HepG2 (cell line): ENCODE data around the gene INPP5E. TPM values are rescaled to one million over a fixed set of nuclear protein-coding genes. Genes with fewer than 3 reads are reported as not detected.

Experiments used
- AKAP8 ChIP-seq: sonication (generic); formaldehyde crosslinking; IDR thresholded peaks from 2 replicates; pipeline ENCODE4 v1.5.1; 2020; ENCODE audit warnings: mild to moderate bottlenecking, missing genetic modification reagents
- CERS6 ChIP-seq: sonication (generic); formaldehyde crosslinking; IDR thresholded peaks from 2 replicates; pipeline ENCODE4 v1.5.0; 2020; ENCODE audit warnings: missing genetic modification reagents
- ELF3 ChIP-seq: IDR thresholded peaks from 2 replicates; pipeline ENCODE4 v1.6.1; 2016; ENCODE audit warnings: missing genetic modification reagents, missing compliant biosample characterization
- ERF ChIP-seq: IDR thresholded peaks from 2 replicates; pipeline ENCODE4 v1.6.1; 2018; ENCODE audit warnings: missing biosample characterization, missing genetic modification reagents
- EZH2 ChIP-seq: conservative IDR thresholded peaks from 2 replicates; pipeline ENCODE4 v1.6.1; 2012; ENCODE audit warnings: mild to moderate bottlenecking, low read depth, low read length, moderate library complexity
- KDM5A ChIP-seq: fragments of 200-600 bp; sonication (generic); IDR thresholded peaks from 2 replicates; pipeline ENCODE4 v1.7.0; 2018; ENCODE audit warnings: antibody characterized with exemption, mild to moderate bottlenecking, low read length, borderline replicate concordance
- NKX3-1 ChIP-seq: sonication (generic); formaldehyde crosslinking; IDR thresholded peaks from 2 replicates; pipeline ENCODE4 v1.5.0; 2020; ENCODE audit warnings: missing genetic modification reagents
- RARA ChIP-seq: IDR thresholded peaks from 2 replicates; pipeline ENCODE4 v1.6.1; 2016; ENCODE audit warnings: missing genetic modification reagents, missing compliant biosample characterization
- STAT5B ChIP-seq: sonication (generic); formaldehyde crosslinking; IDR thresholded peaks from 2 replicates; pipeline ENCODE4 v1.4.0; 2020; ENCODE audit warnings: missing genetic modification reagents
- TEAD2 ChIP-seq: sonication (generic); formaldehyde crosslinking; IDR thresholded peaks from 2 replicates; pipeline ENCODE4 v1.9.0; 2021; ENCODE audit warnings: missing genetic modification reagents
- TP53 ChIP-seq: sonication (generic); formaldehyde crosslinking; conservative IDR thresholded peaks from 2 replicates; pipeline ENCODE4 v1.4.0; 2020; ENCODE audit warnings: missing genetic modification reagents
- U2AF2 ChIP-seq: fragments of 200-400 bp; formaldehyde crosslinking; IDR thresholded peaks from 2 replicates; pipeline ENCODE4 v1.6.1; 2017; ENCODE audit warnings: low read depth, mild to moderate bottlenecking, low read length
- ZBTB20 ChIP-seq: sonication (generic); formaldehyde crosslinking; IDR thresholded peaks from 2 replicates; pipeline ENCODE4 v1.8.1; 2023; ENCODE audit warnings: missing genetic modification reagents, low read depth, mild to moderate bottlenecking, borderline replicate concordance
- ZFY ChIP-seq: sonication (generic); formaldehyde crosslinking; IDR thresholded peaks from 2 replicates; pipeline ENCODE4 v1.4.0; 2020; ENCODE audit warnings: missing genetic modification reagents
- ZKSCAN5 ChIP-seq: sonication (generic); formaldehyde crosslinking; IDR thresholded peaks from 2 replicates; pipeline ENCODE4 v1.5.1; 2020; ENCODE audit warnings: mild to moderate bottlenecking, missing genetic modification reagents
- ZNF333 ChIP-seq: sonication (generic); formaldehyde crosslinking; IDR thresholded peaks from 2 replicates; pipeline ENCODE4 v1.4.0; 2020; ENCODE audit warnings: mild to moderate bottlenecking, missing genetic modification reagents, borderline replicate concordance
- ZNF33A ChIP-seq: sonication (generic); formaldehyde crosslinking; IDR thresholded peaks from 2 replicates; pipeline ENCODE4 v1.5.1; 2020; ENCODE audit warnings: missing genetic modification reagents, mild to moderate bottlenecking, moderate library complexity, borderline replicate concordance
- ZNF792 ChIP-seq: IDR thresholded peaks from 2 replicates; pipeline ENCODE4 v1.6.1; 2016
- ZSCAN29 ChIP-seq: sonication (generic); formaldehyde crosslinking; conservative IDR thresholded peaks from 2 replicates; pipeline ENCODE4 v1.4.0; 2020; ENCODE audit warnings: mild to moderate bottlenecking, missing genetic modification reagents
- polyA plus RNA-seq, 8 experiments: library from polyadenylated mRNA; depleted of rRNA in 3 of 8; stranded (reverse) in 7 of 8; unstranded in 1 of 8; fragments of >200 nt; fragmentation: Illumina TruSeq in 4 of 8; extraction: Trizol in 4 of 8; gene quantifications; 2 replicates each; pipeline versions ENCODE4 v1.2.1 to v1.2.3, GENCODE V29; 2011 to 2016; ENCODE audit warnings: low read depth in 4 of 8, missing spikeins in 1 of 8, mixed read lengths in 1 of 8; ENCODE audit not compliant: insufficient read depth in 1 of 8
- total RNA-seq, 5 experiments: library from RNA; depleted of rRNA; stranded (reverse); fragments of >200 nt; fragmentation: Illumina TruSeq; extraction: Trizol; gene quantifications; 2 replicates each; pipeline ENCODE4 v1.2.3, GENCODE V29; 2016; ENCODE audit warnings: low read depth in 1 of 5
- TF ChIP-seq, protein P1 (sequence below), 2 experiments: sonication (generic) in 1 of 2; formaldehyde crosslinking in 1 of 2; IDR thresholded peaks; 2 replicates each; pipeline versions ENCODE4 v1.5.1 to v1.6.1; 2011 to 2020; ENCODE audit warnings: borderline replicate concordance in 1 of 2, low read depth in 1 of 2, low read length in 1 of 2, mild to moderate bottlenecking in 1 of 2, missing genetic modification reagents in 1 of 2, moderate library complexity in 1 of 2
- TF ChIP-seq, protein P2 (sequence below): sonication (generic); formaldehyde crosslinking; IDR thresholded peaks from 2 replicates; pipeline ENCODE4 v1.4.0; 2020; ENCODE audit warnings: missing genetic modification reagents

INPP5E gene
- total and polyA plus RNA-seq, 2 of the 13 experiments (the other 11 are each of a cell fraction or from before 2014, with no cell fraction given) = 5.5 TPM

GRCh38 chr9:136482793-136483588 is 43.3 kb upstream of the INPP5E start, which contains the start of gene SEC16A (continued):
- TF ChIP-seq, protein P1, sequence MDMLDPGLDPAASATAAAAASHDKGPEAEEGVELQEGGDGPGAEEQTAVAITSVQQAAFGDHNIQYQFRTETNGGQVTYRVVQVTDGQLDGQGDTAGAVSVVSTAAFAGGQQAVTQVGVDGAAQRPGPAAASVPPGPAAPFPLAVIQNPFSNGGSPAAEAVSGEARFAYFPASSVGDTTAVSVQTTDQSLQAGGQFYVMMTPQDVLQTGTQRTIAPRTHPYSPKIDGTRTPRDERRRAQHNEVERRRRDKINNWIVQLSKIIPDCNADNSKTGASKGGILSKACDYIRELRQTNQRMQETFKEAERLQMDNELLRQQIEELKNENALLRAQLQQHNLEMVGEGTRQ (IDR thresholded peaks at IDR 0.05; ENCODE audit: low read depth, low read length) = no peak
- TF ChIP-seq, protein P1 (CRISPR knock-in tag; IDR thresholded peaks at IDR 0.05; ENCODE audit: borderline replicate concordance) = no peak
- TF ChIP-seq ZFY (CRISPR knock-in tag) (peak; percentile 88), TP53 (CRISPR knock-in tag) (no peak), EZH2 (no peak), U2AF2 (no peak), KDM5A (peak; percentile 82; the same call in 1 of the 2 replicates), TEAD2 (CRISPR knock-in tag) (no peak), CERS6 (CRISPR knock-in tag) (no peak), ZNF792 (CRISPR knock-in tag) (0 out of 2 replicates have a peak, but pooled peaks have one; percentile 17), ZSCAN29 (CRISPR knock-in tag) (no peak), ELF3 (CRISPR knock-in tag) (peak; percentile 54; the same call in 1 of the 2 replicates), STAT5B (CRISPR knock-in tag) (no peak), ZKSCAN5 (no peak), ZNF333 (CRISPR knock-in tag) (no peak), ZBTB20 (CRISPR knock-in tag) (no peak), RARA (no peak; the same call in 1 of the 2 replicates), ERF (0 out of 2 replicates have a peak, but pooled peaks have one; percentile 19), ZNF33A (CRISPR knock-in tag) (no peak), AKAP8 (CRISPR knock-in tag) (peak; percentile 52; the same call in 1 of the 2 replicates), NKX3-1 (CRISPR knock-in tag) (no peak)
- TF ChIP-seq, protein P2, sequence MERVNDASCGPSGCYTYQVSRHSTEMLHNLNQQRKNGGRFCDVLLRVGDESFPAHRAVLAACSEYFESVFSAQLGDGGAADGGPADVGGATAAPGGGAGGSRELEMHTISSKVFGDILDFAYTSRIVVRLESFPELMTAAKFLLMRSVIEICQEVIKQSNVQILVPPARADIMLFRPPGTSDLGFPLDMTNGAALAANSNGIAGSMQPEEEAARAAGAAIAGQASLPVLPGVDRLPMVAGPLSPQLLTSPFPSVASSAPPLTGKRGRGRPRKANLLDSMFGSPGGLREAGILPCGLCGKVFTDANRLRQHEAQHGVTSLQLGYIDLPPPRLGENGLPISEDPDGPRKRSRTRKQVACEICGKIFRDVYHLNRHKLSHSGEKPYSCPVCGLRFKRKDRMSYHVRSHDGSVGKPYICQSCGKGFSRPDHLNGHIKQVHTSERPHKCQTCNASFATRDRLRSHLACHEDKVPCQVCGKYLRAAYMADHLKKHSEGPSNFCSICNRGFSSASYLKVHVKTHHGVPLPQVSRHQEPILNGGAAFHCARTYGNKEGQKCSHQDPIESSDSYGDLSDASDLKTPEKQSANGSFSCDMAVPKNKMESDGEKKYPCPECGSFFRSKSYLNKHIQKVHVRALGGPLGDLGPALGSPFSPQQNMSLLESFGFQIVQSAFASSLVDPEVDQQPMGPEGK = 0 out of 2 replicates have a peak, but pooled peaks have one; percentile 17
